ACHN (cell line): ENCODE measurements around the gene PSMB1.
"Not testable (repeated sequence)": the region's sequence is repeated elsewhere in the genome, so short reads cannot be mapped to it uniquely, and the experiment has no call there.

Experiments used
- DNase-seq: peaks from one replicate; pipeline ENCODE4 v3.0.0-alpha.2; 2015
- in situ Hi-C: cut with HindIII; loops from 2 replicates; pipeline ENCODE4 v1.10.0; 2017; ENCODE audit warnings: low sequenced_read_pairs, low pct_ligation_motif_present, low pct_unique_long_range_greater_than_20kb

Gene PSMB1

DNA sequence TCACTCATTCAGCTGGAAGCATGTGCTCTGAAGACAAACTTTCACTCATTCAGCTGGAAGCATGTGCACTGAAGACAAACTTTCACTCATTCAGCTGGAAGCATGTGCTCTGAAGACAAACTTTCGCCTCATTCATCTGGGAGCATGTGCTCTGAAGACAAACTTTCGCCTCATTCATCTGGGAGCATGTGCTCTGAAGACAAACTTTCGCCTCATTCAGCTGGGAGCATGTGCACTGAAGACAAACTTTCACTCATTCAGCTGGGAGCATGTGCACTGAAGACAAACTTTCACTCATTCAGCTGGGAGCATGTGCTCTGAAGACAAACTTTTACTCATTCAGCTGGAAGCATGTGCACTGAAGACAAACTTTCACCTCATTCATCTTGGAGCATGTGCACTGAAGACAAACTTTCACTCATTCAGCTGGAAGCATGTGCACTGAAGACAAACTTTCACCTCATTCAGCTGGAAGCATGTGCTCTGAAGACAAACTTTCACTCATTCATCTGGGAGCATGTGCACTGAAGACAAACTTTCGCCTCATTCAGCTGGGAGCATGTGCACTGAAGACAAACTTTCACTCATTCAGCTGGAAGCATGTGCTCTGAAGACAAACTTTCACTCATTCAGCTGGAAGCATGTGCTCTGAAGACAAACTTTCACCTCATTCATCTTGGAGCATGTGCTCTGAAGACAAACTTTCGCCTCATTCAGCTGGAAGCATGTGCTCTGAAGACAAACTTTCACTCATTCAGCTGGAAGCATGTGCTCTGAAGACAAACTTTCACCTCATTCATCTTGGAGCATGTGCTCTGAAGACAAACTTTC is 44.0 kb downstream of the PSMB1 start:
- in situ Hi-C loops: not testable (repeated sequence)

GRCh38 chr6:170508275-170508674 is 44.8 kb downstream of the PSMB1 start:
- DNase-seq, in situ Hi-C loops: not testable (repeated sequence)

More for the DNA sequence above, 44.0 kb downstream of the PSMB1 start:
- DNase-seq: not testable (repeated sequence)

GRCh38 chr6:170507728-170508127 is 45.4 kb downstream of the PSMB1 start:
- in situ Hi-C loops, DNase-seq: not testable (repeated sequence)

DNA sequence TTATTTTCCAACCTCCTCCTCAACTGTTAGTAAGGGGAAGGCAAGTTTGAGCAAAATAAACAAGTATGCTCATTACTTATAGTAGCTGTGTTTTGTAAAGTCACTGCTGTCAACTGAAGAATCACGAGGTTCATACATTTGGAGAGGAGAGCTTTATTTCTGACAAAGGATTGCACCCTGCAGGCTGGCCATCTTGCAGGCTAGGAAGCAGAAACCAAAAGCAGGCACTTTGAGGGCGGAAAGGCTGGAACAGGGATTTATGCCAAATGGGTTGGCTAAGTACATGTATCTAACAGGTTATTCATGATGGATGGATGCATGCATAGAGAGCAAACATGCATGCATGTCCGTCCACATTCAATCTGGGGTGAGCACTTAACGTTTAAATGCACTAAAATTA is 46.7 kb downstream of the PSMB1 start:
- no peak for DNase-seq

DNA sequence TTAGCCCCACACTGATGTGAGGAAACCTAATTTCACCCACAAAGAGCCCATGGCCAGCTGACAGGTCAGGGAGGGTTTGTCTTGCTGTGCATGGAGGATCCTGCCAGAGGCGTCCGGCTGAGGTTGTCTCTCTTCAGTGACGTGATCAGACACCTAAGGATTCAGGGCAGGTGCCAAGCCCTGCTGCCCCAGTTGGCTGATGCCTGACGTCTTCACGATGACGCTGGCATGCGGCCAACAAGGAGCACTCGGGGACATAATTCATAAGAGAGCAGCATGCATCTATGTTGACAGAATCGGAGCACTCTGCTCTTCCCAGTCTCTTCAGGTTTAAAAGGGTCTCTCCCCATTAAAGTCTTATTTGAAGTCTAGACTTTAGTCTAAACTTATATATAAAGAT is 47.8 kb downstream of the PSMB1 start:
- DNase-seq: no peak
- in situ Hi-C loops: no loop called here

More for the DNA sequence above, 46.7 kb downstream of the PSMB1 start:
- in situ Hi-C loops: no loop called here

- no peak for DNase-seq
- in situ Hi-C loops: no loop called here
Measured at GRCh38 chr6:170504479-170504878, 48.6 kb downstream of the PSMB1 start.

- in situ Hi-C loops: no loop called here
- no peak for DNase-seq
Measured at GRCh38 chr6:170503414-170503761, 49.7 kb downstream of the PSMB1 start.

DNA sequence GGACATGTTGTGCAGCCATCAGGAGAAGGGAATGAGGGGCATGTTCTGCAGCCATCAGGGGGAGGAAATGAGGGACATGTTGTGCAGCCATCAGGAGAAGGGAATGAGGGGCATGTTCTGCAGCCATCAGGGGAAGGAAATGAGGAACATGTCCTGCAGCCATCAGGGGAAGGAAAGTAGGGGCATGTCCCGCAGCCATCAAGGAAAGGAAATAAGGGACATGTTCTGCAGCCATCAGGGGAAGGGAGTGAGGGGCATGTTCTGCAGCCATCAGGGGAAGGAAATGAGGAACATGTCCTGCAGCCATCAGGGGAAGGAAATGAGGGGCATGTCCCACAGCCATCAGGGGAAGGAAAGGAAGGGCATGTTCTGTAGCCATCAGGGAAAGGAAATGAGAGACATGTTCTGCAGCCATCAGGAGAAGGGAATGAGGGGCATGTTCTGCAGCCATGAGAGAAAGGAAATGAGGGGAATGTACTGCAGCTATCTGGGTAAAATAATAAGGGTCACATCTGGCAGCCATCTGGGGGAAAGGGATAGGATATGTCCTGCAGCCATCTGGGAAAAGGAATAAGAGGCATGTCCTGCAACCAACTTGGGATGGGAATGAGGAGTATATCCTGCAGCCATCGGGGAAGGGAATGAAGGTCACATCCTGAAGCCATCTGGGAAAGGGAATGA is 50.2 kb downstream of the PSMB1 start:
- in situ Hi-C loops: not testable (repeated sequence)

GRCh38 chr6:170502268-170502667 is 50.8 kb downstream of the PSMB1 start:
- DNase-seq, in situ Hi-C loops: not testable (repeated sequence)

More for the DNA sequence above, 50.2 kb downstream of the PSMB1 start:
- not testable (repeated sequence) for DNase-seq

- no peak for DNase-seq
- in situ Hi-C loops: no loop called here
Measured at GRCh38 chr6:170500955-170501590, 52.0 kb downstream of the PSMB1 start.

- in situ Hi-C loops: no loop called here
- DNase-seq: no peak
Measured at GRCh38 chr6:170497841-170498301, 55.2 kb downstream of the PSMB1 start.

- no peak for DNase-seq
Measured at GRCh38 chr6:170493354-170493753, 59.8 kb downstream of the PSMB1 start.

DNA sequence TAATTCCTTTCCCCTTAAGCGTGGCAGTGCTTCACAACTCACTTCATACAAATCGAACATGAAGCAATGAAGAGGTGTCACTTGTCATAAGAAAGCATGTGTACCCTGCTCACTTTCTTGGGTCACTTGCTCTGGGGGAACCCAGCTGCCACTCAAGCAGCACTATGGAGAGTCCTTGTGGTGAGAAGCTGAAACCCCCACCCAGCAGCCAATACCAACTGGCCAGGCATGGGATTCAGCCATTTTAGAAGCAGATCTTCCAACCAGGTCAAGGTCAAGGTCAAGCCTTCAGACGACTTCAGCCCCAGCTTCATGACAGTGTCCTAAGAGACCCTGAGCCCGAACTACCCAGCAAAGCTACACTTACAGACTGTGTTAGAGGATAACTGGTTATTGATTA is 62.8 kb downstream of the PSMB1 start:
- no peak for DNase-seq
- in situ Hi-C loops: no loop called here

More at GRCh38 chr6:170493354-170493753, 59.8 kb downstream of the PSMB1 start:
- in situ Hi-C loops: no loop called here

GRCh38 chr6:170489836-170490235 is 63.3 kb downstream of the PSMB1 start:
- in situ Hi-C loops: no loop called here
- no peak for DNase-seq

GRCh38 chr6:170487707-170488329 is 65.3 kb downstream of the PSMB1 start:
- DNase-seq: no peak
- in situ Hi-C loops: no loop called here

DNA sequence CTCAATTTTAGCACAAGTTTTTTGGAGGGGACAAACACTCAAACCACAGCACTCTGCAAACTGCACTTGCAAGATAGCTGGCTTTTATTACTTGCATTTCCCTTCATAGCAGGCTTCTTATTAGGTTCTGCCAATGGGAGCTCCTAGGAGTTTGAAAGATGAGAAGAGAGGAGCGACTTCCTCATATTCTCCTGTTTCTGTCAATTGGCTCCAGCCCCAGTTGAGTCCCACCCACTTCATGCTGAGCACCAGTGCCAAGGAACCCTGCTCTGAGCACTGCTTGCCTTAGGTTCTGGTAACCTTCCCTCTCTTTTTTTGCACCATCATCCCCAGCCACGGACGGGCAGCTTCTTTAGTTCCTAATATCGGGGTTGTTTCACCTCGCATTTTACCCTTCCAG is 67.9 kb downstream of the PSMB1 start:
- in situ Hi-C loops: no loop called here
- DNase-seq: no peak
